Measurements from ENCODE around the gene FOXC1.

DNA sequence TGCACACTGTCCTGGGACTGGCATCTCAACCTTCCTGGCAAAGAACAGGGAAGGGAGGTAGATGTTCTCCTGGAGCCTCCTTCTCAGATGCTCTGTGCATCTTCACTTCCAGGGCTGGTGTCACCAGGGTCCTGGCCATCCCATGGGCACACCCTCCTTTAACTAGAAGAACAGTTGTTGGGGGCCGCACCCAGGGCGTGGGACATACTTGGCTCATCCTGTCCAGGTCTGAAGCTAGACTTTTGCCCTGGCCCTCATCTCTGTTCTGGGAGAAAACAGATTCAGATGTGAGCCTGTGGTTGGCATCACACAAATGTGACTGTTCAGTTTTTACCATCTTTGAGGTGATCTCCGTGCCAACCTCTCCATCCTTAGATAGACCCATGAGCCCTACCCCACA, 41.6 kb downstream of the FOXC1 start:
- no peak for TF ChIP-seq EGR1 (IDR thresholded peaks at IDR 0.05; ENCODE audit: low read depth)
- no peak for TF ChIP-seq POLR2A (IDR thresholded peaks at IDR 0.05; ENCODE audit: borderline replicate concordance, extremely low read depth, insufficient read depth, insufficient read length)
- TF ChIP-seq CTCF (IDR thresholded peaks at IDR 0.05 in 2 of 3, conservative IDR thresholded peaks at IDR 0.05 in 1 of 3; ENCODE audit: borderline replicate concordance in 1 of 3, insufficient read depth in 1 of 3, low read depth in 2 of 3, low read length in 2 of 3), result no peak
- TF ChIP-seq, protein P1, sequence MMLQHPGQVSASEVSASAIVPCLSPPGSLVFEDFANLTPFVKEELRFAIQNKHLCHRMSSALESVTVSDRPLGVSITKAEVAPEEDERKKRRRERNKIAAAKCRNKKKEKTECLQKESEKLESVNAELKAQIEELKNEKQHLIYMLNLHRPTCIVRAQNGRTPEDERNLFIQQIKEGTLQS (IDR thresholded peaks at IDR 0.05), result no peak
- TF ChIP-seq ZFX (IDR thresholded peaks at IDR 0.05), result no peak
- TF ChIP-seq ELF1 (IDR thresholded peaks at IDR 0.05; ENCODE audit: borderline replicate concordance, low read depth), result no peak
- no peak for TF ChIP-seq POLR2AphosphoS5 (IDR thresholded peaks at IDR 0.05; ENCODE audit: low read depth, low read length)
- TF ChIP-seq YY1 (IDR thresholded peaks at IDR 0.05; ENCODE audit: extremely low read depth, insufficient replicate concordance, low read depth, low read length), result no peak
- no peak for TF ChIP-seq JUND (IDR thresholded peaks at IDR 0.05)
- no peak for TF ChIP-seq RAD21 (IDR thresholded peaks at IDR 0.05; ENCODE audit: low read depth)

Data from HCT116 (cell line).